NCI-H1105 (cell line): Measurements from ENCODE around the gene RCCD1.
"Not testable (repeated sequence)": the region's sequence is repeated elsewhere in the genome, so short reads cannot be mapped to it uniquely, and the experiment has no call there.

Source experiments
- DNase-seq: peaks from one replicate; lab custom pipeline; 2025; lab: John Stamatoyannopoulos, UW

The RCCD1 gene

DNA sequence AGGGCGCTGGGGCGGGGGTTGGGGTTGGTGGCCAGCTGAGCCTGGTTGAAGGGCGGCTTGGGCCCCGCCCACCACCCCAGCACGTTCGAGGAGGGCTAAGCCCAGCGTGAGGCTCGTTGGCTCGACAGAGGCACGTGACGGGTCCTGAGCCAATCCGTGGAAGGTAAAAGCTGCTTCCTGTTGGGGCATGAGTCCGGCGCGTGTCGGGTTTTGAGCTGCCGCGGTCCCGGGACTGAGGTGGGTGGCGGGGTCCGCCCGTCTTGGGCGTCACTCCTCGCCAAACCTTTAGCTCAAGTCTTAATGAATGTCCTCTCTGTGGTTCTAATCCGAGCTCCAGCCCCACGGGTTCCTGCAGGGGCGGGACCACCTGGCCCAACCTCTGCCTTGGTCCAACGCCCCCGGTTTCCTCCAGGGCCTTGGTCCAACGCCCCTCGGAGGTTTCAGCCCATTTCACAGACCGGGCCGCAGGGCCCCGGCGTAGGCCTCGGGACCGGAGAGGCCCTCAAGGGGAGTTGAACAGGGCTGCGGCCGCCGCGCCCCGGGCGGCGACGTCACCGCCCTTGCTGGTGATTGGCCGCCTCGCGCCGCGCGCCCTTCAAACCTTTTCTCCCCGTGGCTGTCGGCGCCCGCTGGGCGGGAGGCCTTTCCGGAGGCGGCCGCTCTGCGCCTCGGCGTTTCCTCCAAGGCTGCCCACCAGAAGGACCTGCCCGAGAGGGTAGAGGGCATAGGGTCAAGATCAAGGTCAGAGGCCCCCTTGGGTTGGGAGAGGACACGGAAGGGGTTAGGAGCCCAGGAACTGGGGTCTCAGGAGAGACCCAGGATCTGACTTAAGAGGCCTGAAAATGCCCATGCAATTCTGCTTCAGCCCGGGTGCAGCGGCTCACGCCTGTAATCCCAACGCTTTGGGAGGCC lies at the start of gene RCCD1:
TSS of gene RCCD1 (plus strand) at position 173 of the 912 bp plus-strand sequence. CDS start 1,851 bp downstream, outside the sequence.
- DNase-seq = peak; percentile 86

DNA sequence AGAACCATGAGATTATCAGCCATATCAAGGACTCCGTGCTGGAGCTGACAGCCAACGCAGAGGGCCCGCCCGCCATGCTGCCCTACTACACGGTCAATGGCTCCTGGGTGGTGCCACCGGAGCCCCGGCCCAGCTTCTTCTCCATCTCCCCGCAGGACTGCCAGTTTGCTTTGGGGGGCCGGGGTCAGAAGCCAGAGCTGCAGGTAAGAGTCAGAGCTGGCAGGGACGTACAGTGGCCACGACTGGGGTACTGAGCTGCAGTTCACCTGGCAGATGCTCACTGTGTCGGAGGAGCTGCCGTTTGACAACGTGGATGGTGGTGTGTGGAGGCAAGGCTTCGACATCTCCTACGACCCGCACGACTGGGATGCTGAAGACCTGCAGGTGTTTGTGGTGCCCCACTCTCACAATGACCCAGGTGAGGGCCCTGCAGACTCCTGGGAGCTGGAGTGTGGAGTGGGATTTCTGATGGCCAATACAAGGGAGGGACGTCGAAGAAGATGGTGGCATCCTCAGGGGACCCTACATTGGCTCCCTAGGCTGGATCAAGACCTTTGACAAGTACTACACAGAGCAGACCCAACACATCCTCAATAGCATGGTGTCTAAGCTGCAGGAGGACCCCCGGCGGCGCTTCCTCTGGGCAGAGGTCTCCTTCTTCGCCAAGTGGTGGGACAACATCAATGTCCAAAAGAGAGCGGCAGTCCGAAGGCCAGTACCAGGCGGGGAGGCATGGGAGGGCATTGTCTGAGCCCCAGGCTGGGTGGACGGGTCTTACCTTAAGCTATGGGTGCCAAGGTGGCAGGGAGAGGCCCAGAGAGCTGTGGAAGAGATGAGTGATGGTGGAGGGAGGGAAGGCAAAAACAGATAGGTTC lies 49.1 kb upstream of the RCCD1 start:
- no peak for DNase-seq

DNA sequence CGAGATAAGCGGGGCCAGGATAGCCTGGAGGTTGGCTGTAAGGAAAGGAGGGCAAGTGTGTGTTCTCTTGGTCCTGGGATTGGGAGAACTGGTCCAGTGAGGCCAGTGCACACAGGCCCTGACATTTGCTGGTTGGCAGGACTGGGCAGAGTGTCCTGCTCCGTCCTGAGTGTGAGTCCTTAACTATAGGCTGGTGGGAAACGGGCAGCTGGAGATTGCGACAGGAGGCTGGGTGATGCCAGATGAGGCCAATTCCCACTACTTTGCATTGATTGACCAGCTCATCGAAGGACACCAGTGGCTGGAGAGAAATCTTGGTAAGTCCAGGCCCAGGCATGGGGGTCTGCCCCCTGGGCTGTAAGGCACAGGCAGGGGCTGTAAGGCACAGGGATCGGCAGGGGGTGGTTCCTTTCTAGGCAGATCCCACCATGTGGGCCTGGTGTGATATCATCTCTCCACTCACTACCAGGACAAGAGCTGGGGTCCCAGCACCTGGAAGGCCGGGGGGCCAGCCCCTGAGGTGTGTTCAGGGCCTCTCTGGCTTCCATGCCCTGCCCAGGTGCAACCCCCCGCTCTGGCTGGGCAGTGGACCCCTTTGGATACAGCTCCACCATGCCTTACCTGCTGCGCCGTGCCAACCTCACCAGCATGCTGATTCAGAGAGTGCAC lies 48.4 kb upstream of the RCCD1 start:
- DNase-seq = no peak

DNA sequence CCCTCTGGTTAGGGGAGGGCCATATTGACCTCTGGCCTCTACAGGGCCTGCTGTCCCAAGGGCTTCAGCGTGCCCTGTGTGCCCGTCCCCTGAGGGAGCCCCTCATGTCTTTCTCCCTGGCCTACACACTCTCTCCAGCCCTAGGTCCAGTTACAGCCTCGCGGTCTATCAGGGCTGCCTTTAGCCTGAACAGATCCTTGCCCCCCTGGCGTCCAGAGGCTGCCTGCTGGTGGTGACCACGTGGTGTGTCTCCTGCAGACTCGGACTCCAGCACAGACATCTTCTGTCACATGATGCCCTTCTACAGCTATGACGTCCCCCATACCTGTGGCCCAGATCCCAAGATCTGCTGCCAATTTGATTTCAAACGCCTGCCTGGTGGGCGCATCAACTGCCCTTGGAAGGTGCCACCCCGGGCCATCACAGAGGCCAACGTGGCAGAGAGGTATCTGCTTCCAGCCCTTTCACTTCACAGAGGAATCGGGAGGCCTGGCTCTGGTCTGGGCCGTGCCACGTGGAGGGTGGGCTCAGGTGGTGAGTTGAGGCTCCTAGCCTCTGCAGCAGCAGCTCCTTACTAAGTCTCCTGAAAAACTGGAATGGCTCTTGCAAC lies 47.5 kb upstream of the RCCD1 start:
- DNase-seq = no peak

DNA sequence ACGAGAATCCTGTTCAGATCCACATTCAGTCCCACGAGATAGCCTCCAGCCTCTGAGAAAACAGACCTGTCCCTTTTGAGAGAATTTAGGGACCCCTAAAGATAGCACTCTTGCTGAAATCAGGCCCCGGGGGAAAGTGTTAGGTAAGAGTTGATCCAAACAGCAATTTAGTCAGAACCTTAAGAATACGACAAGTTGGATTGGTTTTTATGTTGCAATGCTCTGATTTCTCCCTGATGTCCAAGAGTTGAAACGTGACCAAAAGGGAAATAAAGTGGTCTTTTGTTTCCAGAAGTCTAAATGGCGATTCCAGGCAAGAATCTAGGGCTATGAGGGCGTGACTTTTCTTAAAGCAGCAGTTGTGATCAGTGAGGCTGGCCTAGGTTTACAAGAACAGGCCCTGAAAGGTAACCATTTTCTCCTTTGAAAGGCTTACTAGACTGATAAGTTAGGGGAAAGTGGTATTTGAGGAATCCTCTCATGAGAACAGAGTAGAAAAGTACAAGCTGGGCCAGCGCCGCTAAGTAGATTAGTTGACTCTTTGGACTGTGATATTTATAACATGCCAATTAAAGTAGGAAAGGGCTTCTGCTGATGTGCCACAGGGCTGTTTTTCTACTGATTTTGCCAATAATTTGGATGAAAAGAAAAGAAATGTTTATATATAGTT lies 46.7 kb upstream of the RCCD1 start:
- DNase-seq = no peak

DNA sequence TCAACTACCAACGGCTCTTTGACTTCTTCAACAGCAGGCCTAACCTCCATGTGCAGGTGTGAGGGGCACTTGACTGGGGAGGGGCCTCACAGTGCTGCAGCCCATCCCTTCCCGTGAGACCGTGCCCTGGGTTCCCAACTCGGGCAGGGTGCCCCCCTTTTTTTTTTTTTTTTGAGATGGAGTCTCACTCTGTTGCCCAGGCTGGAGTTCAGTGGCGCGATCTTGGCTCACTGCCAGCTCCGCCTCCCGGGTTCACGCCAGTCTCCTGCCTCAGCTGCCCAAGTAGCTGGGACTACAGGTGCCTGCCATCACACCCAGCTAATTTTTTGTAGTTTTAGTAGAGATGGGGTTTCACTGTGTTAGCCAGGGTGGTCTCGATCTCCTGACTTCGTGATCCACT lies 45.2 kb upstream of the RCCD1 start:
- not testable (repeated sequence) for DNase-seq

DNA sequence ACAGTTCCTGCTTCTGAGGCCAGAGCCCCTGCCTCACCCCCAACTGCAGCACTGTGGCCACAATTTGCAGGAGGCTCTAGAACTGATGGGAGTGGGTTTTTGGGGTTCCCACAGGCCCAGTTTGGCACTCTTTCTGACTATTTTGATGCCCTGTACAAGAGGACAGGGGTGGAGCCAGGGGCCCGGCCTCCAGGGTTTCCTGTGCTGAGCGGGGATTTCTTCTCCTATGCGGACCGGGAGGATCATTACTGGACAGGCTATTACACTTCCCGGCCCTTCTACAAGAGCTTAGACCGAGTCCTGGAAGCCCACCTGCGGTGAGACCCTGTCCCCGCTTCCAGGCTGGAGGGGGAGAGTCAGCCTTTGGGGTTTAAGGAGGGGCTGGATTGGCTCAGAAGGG lies 44.7 kb upstream of the RCCD1 start:
- no peak for DNase-seq

DNA sequence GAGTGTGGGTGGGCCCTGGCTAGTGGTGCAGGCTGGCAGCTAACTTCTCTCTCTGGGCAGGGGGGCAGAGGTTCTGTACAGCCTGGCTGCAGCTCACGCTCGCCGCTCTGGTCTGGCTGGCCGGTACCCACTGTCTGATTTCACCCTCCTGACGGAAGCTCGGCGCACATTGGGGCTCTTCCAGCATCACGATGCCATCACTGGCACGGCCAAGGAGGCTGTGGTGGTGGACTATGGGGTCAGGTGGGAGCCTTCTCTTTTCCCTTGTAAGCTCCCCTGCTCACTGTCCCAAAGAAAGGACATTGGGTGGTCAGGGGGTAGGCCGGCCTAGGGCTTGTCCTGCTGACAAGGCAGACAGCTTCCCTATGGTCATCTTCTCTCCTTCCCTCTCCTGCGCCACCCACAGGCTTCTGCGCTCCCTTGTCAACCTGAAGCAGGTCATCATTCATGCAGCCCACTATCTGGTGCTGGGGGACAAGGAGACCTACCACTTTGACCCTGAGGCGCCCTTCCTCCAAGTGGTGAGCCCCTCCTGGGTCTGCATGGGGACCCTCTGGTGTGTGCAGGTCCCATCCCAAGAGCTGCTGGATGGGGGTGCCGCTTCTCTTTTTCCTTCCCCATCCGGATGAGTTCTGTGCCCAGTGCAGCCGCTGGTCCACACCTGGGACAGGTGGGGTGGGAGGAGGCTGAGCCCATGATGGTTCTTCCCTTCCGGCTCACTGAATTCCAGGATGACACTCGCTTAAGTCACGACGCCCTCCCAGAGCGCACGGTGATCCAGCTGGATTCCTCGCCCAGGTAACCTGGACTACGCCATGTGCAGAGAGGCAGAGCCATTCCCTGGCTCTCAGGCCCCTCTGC lies 44.0 kb upstream of the RCCD1 start:
- DNase-seq = no peak

DNA sequence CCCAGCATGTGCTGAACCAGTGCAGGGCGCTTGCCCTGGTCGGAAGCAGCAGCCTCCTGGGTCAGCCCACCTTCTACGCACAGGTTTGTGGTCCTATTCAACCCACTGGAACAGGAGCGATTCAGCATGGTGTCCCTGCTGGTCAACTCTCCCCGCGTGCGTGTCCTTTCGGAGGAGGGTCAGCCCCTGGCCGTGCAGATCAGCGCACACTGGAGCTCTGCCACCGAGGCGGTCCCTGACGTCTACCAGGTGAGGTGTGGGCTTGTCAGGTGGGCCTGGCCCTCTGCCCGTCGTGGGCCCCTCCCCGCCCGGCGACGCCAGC lies 43.4 kb upstream of the RCCD1 start:
- no peak for DNase-seq

DNA sequence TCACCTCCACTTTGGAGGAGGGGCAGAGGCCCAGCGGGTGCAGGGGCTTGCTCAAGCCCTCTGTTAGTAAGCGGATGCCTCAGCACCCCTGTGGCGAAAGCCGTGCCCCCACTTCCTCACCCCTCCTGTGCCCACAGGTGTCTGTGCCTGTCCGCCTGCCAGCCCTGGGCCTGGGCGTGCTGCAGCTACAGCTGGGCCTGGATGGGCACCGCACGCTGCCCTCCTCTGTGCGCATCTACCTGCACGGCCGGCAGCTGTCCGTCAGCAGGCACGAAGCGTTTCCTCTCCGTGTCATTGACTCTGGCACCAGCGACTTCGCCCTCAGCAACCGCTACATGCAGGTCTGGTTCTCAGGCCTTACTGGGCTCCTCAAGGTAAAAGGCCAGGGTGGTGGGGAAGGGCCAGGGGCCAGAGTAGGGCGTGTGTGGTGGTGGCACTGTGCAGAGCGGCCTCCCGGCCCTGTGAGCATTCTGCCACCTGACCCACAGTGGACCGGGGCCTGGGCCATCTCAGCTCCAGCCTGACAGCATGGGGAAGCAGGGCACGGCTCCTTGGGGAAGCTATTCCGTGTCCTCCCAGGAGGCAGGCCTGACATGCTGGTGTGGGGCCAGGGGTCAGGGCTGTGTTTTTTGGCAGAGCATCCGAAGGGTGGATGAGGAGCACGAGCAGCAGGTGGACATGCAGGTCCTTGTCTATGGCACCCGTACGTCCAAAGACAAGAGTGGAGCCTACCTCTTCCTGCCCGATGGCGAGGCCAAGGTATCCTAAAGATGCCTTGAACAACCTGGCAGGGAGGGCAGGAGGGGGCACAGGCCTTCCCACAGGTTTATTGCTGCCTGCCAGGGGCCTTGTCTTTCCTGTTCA lies 42.5 kb upstream of the RCCD1 start:
- DNase-seq = no peak

- no peak for DNase-seq
Measured at GRCh38 chr15:90912770-90913075, 42.0 kb upstream of the RCCD1 start.

DNA sequence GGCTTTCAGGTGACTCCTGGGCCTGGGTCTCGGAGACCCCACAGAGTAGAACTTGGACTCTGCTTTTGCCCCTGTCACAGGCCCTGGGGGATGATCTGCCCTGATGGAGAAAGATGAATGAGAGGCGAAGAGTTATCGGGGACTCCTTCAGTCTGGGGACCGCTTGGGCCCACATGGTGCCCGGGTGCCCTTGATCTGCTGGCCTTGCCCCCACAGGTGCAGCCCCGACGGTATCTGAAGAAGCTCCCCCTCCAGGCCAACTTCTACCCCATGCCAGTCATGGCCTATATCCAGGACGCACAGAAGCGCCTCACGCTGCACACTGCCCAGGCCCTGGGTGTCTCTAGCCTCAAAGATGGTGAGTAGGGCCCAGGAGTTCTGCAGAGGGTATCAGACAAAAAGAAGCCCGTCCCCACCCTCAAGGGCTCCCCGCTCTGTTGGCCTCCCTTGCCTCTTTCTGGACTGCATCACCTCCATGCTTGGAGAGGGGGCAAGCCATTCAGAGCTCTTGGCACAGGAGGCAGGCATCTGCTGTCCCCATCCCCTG lies 41.2 kb upstream of the RCCD1 start:
- no peak for DNase-seq

GRCh38 chr15:90914305-90915080 lies 40.2 kb upstream of the RCCD1 start:
- DNase-seq = no peak

- DNase-seq = no peak
Measured at GRCh38 chr15:90915216-90915807, 39.4 kb upstream of the RCCD1 start.

DNA sequence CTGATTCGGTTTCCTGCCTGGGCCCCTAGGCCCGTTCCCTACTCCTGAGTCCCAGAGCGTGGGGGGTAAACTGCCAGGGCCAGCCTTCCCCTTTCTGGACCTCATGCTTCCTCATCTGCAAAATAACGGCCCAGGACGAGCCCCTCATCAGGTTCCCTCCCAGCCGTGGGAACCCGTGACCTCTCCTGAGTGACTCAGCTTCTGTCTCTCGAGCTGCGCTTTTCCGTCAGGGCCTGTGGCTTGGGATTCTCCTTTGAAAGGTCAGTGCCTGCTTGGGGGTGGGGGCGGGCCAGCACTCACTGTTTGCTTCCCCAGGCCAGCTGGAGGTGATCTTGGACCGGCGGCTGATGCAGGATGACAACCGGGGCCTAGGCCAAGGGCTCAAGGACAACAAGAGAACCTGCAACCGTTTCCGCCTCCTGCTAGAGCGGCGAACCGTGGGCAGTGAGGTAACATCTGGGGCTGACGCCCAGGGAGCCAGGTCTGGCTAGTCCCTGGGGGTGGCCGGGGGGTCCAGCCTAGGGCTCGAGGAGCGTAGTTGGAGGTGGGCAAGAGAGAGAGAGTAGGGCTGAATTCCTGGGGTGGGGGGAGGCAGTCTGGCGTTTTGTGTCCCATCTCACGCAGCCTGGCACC lies 38.8 kb upstream of the RCCD1 start:
- DNase-seq = no peak

- no peak for DNase-seq
Measured at GRCh38 chr15:90916461-90916860, 38.2 kb upstream of the RCCD1 start.

- DNase-seq = no peak
Measured at GRCh38 chr15:90917569-90917968, 37.1 kb upstream of the RCCD1 start.
